CD4-positive, alpha-beta T cell treated with Interleukin-15 for 1 hour (primary cell): ENCODE results near the gene WDR44.
"Not testable (repeated sequence)": the region's sequence is repeated elsewhere in the genome, so short reads cannot be mapped to it uniquely, and the experiment has no call there.

ENCODE experiments used
- DNase-seq: peaks from one replicate; pipeline ENCODE4 v3.0.0-alpha.2; 2020

Gene WDR44

DNA sequence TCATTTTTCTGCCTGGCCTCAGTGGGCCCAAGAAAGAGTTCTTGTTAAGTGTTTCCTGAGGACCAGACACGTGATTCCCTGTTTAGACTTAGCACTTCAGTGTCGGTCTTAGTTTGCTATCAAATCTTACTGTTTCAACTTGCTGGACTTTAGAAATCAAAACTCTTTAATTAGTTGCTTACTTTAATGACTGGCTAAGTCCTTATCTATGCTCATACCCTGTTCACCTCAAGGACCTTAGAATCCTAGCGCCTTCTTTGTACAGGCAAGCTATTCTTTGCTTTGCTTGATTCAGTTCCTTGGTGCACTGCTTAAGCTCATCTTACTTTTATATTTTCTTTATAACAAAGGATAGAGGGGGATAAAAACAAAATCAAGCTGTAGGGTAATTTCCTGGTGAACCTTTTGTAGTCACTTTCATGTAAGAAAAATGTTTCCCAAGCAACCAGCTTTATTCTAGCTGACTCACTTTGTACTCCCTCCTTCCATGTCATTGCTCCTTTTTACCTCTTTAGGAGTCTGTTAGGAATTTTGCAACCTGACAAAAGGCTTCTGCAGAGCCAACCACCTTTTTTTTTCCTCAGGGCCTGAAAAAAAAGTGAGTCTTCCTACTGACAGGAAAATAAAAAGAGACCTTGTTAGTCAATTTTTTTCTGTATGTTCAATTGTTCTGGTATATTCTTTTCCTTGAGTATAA lies 14.7 kb downstream of the WDR44 start:
- DNase-seq, result no peak

DNA sequence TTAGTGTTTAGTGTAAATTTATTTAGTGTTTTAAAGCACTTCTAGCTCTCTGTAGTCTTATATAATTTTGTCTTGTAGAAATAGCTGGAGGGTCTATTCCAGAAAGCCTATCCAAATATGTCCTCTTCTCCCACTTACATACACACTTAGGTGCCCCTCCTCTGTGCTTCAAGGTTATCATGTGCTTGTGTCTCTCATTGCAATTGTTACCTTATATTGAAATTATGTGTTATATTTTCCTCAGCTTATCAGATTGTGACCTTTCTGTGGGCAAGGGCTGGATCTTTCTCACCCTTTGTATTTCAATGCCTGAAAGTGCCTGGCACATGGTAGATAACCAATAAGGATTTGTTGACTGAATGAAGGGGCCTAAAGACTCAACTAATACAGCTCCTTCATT lies 18.4 kb downstream of the WDR44 start:
- DNase-seq, result no peak

DNA sequence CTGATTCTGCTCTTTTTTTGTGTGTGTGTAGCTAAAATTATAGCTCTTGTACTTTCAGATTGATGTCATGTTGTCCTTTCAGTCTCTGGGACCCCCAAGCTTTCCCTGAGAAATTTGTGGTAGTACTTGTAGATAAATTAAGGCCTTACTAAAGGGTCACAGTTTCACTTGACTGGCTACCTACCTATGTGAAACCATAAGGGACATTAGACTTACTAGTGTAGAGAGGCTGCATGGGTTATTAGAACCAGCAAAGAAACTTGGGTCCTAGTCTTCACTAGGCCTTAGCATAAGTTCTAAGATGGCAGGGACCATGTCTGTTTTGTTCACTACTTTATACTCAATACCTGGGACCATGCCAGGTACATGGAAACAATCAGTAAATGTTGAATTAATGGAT lies 21.4 kb downstream of the WDR44 start:
- DNase-seq, result no peak

DNA sequence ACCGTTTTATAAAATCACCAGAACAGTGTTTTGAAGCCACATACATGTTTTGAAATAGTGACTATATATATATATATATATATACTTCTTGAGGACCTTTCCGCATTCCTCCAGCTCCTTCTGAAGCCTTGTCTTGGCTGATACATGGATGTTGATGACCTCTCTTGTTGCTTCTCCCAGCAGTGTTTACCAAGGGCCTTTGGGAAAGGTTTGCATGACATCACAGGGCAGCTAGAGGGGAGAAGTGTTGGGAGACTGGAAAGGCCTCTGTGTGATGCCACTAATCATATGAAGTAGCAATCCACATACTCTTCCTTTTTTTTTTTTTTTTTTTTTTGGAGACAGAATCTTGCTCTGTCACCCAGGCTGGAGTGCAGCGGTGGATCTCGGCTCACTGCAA lies 22.5 kb downstream of the WDR44 start:
- DNase-seq, result no peak

DNA sequence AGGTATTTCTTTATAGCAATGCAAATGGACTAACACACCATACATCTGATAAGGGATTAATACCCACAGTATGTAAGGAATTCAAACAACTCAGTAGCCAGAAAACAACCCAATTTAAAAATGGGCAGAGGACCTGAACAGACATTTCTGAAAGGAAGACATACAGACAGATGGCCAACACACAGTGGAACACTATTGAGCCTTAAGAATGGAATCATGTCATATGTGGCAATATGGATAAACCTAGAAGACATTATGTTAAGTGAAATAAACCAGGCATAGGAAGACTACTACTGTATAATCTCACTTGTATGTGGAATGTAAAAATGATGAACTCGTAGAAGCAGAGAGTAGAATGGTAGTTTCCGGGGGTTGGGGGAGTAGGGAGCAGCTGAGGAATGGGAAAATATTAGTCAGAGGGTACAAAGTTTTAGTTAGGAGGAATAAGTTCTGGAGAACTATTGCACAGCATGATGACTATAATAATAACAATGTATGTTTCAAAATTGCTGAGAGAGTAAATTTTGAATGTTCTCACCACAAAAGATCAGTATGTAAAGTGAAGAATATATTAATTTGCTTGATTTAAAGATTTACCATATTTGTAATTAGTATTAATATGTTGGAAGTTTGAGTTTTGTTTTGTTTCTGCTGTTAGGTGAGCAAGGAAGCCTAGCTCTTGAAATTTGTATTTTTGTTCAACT lies 25.2 kb downstream of the WDR44 start:
- no peak for DNase-seq

DNA sequence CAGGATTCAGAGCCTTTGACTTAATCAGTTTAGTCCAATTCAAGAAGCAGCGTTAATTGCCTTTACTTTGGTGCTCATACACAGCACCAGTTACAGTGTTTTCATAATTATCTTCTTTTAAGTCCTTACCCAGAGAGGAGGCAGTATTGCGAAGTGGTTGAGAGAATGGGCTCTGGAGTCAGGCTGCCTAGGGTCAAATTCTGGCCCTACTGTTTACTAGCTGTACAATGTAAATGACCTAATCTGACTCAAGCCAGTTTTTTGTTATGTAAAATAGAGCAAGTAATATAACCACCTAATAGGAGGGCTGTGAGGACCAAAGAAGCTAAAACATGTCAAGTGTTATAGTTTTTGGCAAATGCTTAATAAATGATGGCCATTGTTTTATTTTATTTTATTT lies 27.6 kb downstream of the WDR44 start:
- no peak for DNase-seq

DNA sequence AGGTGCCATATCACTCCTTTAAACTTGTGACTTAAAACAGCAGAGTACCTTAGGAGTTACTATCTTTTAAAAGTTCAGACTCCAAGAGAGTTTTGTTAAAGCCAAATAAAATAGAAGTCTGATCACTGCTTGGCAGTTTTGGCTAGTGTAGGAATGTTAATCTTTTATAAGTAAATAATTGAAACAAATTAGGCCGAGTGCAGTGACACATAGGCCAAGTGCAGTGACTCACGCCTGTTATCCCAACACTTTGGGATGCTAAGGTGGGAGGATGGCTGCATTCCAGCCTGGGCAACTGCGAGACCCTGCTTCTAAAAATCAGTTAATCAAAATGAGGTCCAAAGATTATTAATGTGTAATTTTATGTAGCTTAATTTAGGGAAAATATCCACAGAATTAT lies 37.2 kb downstream of the WDR44 start:
- DNase-seq, result no peak

DNA sequence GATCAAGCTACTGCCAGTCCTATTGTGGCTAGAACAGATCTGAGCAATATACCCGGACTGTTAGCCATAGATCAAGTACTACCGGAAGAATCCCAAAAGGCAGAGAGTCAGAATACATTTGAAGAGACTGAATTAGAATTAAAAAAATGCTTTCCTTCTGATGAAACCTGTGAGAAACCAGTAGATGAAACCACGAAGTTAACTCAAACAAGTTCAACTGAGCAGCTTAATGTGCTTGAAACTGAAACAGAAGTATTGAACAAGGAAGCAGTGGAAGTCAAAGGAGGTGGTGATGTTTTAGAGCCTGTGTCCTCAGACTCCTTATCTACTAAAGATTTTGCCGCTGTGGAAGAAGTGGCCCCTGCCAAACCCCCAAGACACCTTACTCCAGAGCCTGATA lies 46.8 kb downstream of the WDR44 start:
- no peak for DNase-seq

DNA sequence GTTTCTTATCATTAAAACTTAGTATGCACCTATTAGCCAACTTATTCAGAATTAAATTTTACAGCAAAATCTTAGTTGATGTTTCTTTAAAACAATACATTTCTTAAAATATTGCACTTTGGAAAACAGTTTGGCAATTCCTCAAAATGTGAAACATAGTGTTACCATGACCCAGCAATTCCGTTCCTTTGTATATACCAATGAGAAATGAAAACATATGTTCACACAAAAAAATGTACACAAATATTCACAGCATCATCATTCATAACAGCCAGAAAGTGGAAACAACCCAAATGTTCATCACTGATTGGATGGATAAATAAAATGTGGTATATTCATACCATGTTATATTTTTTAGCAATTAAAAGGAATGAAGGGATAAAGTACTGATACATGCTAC lies 50.2 kb downstream of the WDR44 start:
- no peak for DNase-seq

DNA sequence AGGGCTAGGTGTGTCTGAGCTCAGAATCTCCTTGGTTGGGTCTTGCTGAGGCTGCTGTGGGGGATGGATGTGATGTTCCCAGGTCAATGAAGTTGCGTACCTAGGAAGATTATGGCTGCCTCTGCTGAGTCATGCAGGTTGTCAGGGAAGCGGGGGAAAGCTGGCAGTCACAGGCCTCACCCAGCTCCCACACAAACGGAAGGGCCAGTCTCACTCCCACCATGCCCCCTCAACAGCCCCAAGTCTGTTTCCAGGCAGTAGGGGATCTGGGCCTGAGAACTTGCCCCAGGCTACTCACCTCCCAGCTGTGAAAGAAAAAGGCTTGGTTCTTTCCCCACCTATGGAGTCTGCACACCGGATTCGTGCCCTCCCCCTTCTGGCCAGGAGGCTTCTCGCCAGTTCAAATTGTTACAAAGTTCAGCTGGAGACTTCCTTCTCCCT lies 72.9 kb downstream of the WDR44 start:
- DNase-seq, result no peak

DNA sequence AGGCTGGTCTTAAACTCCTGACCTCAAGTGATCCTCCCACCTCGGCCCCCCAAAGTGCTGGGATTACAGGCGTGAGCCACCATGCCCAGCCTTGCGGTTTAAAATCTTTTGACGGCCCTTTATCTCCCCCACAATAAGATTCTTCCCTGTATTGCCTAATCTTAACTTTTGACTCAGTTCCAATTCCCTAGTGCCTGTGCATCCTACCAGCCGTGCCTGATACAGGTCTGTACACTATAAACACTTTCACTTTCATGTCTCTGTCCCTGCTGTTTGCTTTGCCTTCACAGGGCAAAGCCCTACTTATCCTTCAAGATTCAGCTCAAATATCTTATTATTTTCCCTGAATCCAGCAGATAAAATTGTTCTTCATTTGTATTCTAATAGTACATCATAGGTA lies 74.6 kb downstream of the WDR44 start:
- no peak for DNase-seq

DNA sequence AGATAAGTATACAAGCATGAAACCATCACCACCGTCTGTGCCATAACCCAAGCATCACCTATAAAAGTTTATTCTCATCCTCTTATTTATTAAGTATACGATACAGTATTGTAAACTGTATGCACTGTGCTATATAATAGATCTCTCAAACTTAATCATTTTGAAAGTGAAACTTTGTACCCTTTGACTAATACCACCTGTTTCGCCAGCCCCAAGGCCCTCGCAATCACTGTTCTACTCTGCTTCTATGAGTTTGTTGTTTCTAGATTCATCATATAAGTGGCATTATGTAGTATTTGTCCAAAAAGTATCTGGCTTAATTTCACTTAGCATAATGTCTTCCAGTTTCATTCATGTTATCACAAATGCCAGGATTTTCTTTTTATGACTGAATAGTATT lies 77.7 kb downstream of the WDR44 start:
- DNase-seq, result no peak

DNA sequence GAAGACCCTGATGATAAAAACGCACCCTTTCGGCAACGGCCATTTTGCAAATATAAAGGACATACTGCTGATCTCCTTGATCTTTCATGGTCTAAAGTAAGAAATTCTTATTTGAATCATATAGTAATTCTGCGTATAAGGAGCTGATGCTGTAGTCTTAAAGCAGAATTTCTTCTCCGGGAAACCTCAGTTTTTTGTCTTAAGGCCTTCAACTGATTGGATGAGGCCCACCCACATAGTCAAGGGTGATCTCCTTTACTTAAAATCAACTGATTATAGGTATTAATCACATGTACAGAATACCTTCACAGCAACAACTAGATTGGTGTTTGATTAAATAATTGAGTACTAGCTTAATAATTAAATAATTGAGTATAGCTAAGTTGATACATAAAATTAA lies 86.9 kb downstream of the WDR44 start:
- no peak for DNase-seq

DNA sequence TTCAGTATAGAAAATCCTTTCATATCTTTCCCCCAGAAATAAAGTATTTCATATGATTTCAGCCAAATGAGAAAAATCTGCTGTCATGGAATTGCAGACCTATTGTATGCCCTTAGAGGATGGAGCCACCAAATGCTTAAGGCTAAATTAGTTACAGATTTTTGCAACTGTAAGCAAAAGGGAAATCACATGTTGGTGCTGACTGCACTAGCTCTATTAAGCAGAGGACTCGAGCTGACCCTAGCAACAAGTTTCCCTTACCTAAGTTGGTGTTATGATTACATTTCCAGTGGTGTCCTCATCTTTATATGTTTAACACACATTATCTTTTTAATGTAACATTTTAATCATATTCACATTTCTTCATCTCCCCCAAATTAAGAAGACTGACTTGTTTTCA lies 91.4 kb downstream of the WDR44 start:
- no peak for DNase-seq

DNA sequence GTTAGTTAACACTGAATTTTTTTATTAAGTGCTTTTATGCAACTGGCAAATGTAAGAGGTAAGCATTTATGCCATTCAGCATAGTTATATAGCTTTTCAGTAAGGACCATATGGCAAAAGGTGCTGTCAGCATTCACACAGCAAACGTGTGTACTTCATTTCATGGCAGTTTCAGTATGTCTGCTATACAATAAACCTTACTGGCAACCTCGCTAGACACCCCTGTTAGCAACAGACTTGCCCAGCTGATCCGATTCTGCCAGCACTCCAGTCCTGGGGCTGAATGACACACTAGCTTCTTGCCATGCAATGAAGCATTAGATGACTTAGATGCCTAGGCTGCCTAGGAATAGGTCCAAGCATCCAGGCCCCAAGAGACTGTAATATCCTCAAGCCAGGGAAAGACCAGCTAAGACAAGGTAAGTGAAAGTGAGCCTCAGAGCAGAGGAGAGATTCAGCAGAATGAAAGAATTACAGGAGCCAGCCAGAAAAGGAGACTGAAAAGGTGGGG lies 102.4 kb downstream of the WDR44 start:
- no peak for DNase-seq

DNA sequence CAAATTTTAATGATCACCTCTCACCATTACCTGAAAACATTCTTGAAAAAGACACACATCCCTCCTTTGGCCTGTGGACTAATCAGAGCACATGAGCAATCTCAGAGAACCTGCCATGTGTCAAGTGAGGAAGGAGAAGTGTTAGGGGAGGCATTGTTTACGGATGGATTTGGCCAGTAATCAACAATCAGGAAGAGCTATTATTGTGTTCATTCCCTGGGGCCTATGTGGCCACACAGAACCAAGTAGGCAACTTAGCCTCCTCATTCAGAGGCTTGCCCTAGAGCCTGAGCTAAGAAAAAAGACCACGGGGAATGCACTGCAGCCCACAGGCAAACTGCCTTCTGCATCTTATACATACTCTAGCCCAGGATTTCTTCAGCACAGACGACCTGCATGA lies 109.1 kb downstream of the WDR44 start:
- no peak for DNase-seq

DNA sequence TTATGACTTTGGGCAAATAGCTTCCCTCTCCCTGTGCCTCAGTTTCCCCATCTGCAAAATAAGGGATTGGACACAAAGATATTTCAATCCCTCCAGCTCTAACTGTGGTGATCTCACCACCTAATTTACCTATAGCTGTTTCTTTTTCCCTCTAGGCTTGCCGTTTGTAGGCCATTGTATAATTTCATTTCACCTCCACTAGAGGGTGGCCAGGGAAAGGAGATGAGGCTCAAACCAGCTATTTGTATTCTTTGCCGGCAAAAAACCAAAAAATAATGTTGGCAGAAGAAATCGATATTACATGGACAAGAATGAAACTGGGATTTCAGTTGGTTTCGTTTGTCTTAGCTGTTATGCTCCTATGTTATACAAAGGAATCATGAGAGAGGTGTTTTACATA lies 113.6 kb downstream of the WDR44 start:
- no peak for DNase-seq

DNA sequence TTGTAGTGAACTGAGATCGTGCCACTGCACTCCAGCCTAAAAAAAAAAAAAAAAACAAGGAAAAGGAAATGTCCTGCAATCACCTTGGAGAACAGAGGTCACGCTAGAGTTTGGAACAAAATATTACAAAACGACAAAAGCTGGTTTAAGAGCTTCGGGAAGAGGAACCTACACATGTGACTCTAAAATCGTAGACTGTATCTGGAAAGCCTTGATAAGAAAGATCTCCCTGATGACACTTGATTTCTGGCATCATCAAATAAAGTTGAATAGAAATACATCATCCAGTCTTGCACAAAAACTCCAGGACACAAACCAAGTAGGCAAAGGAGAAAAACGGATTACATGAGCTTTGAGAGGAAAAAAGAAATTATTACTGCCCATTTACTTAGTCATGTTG lies 118.6 kb downstream of the WDR44 start:
- DNase-seq, result no peak

DNA sequence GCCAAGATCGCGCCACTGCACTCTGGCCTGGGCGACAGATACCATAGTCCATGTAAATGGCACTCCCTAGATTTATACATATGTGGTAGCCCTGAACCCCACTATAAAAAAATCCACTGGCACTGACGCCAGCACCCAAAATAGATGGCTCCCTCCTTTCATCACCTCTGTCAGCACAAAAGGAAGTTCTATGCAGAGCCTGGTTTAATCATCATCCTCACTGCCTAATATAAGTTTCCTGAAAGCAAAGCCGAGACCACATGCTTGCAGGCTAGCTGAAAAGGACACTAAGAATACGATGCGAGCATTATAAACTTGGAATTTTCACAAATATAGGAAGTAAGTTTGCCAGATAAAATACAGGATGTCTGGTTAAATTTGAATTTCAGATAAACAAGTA lies 122.2 kb downstream of the WDR44 start:
- DNase-seq, result no peak

DNA sequence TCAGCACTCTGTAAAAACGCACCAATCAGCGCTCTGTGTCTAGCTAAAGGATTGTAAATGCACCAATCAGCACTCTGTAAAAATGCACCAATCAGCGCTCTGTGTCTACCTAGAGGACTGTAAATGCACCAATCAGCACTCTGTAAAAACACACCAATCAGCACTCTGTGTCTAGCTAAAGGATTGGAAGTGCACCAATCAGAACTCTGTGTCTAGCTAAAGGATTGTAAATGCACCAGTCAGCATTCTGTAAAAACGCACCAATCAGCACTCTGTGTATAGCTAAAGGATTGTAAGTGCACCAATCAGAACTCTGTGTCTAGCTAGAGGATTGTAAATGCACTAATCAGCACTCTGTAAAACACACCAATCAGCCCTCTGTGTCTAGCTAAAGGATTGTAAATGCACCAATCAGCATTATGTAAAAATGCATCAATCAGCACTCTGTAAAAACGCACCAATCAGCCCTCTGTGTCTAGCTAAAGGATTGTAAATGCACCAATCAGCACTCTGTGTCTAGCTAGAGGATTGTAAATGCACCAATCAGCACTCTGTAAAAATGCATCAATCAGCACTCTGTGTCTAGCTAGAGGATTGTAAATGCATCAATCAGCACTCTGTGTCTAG lies 124.9 kb downstream of the WDR44 start:
- DNase-seq, result not testable (repeated sequence)

DNA sequence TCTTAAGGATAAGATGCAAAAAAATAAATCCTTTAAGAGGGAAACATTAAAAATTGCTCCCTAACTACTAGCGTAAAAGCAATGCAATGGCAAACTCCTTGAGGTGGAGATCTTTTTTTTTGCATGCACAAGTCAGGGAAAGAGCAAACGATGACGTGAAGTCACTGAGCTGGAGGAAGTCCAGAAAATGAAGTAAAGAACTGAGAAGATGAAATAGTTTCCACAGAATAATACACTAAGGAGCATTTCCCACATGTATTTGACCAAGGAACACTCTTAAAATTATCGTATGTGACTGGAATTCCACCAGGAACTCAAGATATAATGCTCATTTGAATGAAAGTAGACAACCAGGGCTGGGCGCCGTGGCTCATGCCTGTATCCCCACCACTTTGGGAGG lies 128.7 kb downstream of the WDR44 start:
- DNase-seq, result no peak

DNA sequence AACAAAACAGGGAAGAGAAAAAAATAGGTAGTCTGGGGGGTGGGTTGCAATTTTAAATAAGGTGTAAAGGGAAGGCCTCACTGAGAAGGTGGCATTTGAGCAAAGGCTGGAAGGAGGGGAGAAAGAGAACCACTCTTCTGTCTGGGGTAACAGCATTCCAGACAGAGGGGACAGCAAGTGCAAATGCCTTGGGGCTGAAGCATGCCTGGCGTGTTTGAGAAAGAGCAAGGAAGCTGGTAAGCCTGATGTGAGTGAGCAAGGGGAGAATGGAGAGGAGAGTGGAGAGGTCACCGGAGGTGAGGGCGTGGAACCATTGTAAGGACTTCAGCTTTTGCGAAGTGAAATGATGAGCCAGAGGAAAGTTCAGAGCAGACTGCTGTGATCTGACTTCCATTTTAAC lies 130.0 kb downstream of the WDR44 start:
- no peak for DNase-seq

DNA sequence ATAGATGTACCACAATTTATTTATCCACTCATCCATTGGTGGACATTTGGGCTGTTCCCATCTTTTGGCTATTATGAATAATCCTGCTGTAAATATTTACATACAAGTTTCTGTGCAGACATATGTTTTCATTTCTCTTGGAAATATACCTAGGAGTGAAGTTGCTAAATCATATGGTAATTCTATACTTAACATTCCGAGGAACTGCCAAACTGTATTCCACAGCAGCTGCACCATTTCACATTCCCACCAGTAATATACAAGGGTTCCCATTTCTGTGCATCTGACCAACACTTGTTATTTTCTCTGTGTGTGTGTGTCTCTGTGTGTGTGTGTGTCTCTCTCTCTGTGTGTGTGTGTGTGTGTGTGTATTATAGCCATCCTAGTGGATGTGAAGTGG lies 134.3 kb downstream of the WDR44 start:
- DNase-seq, result no peak

DNA sequence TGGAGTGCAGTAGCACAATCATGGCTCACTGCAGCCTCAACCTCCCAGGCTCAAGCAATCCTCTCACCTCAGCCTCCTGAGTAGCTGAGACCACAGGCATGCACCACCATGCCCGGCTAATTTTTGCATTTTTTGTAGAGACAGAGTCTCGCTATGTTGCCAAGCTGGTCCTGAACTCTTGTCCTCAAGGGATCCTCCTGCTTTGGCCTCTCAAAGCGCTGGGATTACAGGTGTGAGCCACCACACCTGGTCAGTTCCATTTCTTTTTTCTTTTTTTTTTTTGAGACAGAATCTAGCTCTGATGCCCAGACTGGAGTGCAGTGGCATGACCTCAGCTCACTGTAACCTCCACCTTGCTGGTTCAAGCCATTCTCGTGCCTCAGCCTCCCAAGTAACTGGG lies 136.5 kb downstream of the WDR44 start:
- not testable (repeated sequence) for DNase-seq
